Trophoblast cell (in vitro differentiated cells and primary cell): Measurements from ENCODE around the gene FCAMR.

Source experiments
- DNase-seq, 2 donors: peaks; one replicate each; pipeline ENCODE4 v3.0.0-alpha.2; 2016
- H2AFZ ChIP-seq: 2 replicates; pipeline ENCODE4 v1.6.1; 2013; ENCODE audit warnings: low read length, moderate library complexity, mild to moderate bottlenecking; ENCODE audit not compliant: insufficient read depth, poor library complexity
- H2AK5ac ChIP-seq: 2 replicates; pipeline ENCODE4 v1.6.1; 2013; ENCODE audit warnings: mild to moderate bottlenecking, low read length
- H2BK120ac ChIP-seq: 2 replicates; pipeline ENCODE4 v1.6.1; 2013; ENCODE audit warnings: low read length, mild to moderate bottlenecking, moderate library complexity; ENCODE audit not compliant: insufficient read depth, poor library complexity
- H2BK12ac ChIP-seq: 2 replicates; pipeline ENCODE4 v1.6.1; 2013; ENCODE audit warnings: mild to moderate bottlenecking, low read length, moderate library complexity
- H2BK5ac ChIP-seq: 2 replicates; pipeline ENCODE4 v1.6.1; 2013; ENCODE audit warnings: low read length, low read depth, moderate library complexity, mild to moderate bottlenecking; ENCODE audit not compliant: poor library complexity
- H3K14ac ChIP-seq: 2 replicates; pipeline ENCODE4 v1.6.1; 2013; ENCODE audit warnings: mild to moderate bottlenecking, low read length
- H3K18ac ChIP-seq: 2 replicates; pipeline ENCODE4 v1.6.1; 2013; ENCODE audit warnings: mild to moderate bottlenecking, low read length
- H3K23ac ChIP-seq: 2 replicates; pipeline ENCODE4 v1.6.1; 2013; ENCODE audit warnings: low read length
- H3K27ac ChIP-seq: 2 replicates; pipeline ENCODE4 v1.5.1; 2013; ENCODE audit warnings: low read depth, mild to moderate bottlenecking, inconsistent platforms, low read length, moderate library complexity
- H3K27me3 ChIP-seq: 2 replicates; pipeline ENCODE4 v1.6.1; 2013; ENCODE audit warnings: inconsistent platforms, mild to moderate bottlenecking, low read length, moderate library complexity; ENCODE audit not compliant: insufficient read depth
- H3K36me3 ChIP-seq, 2 experiments: 1 replicate in 1 of 2; 2 replicates in 1 of 2; pipeline ENCODE4 v1.6.1; 2013; ENCODE audit warnings: low read length in 2 of 2, mild to moderate bottlenecking in 2 of 2, moderate library complexity in 1 of 2; ENCODE audit not compliant: insufficient read depth in 2 of 2, control insufficient read depth in 1 of 2
- H3K4ac ChIP-seq: 2 replicates; pipeline ENCODE4 v1.6.1; 2013; ENCODE audit warnings: low read depth, mild to moderate bottlenecking, low read length, moderate library complexity
- H3K4me1 ChIP-seq, 2 experiments: 1 replicate in 1 of 2; 2 replicates in 1 of 2; pipeline ENCODE4 v1.6.1; 2013; ENCODE audit warnings: low read length in 2 of 2, mild to moderate bottlenecking in 2 of 2, moderate library complexity in 1 of 2; ENCODE audit not compliant: insufficient read depth in 2 of 2, control insufficient read depth in 1 of 2
- H3K4me2 ChIP-seq: 2 replicates; pipeline ENCODE4 v1.6.1; 2013; ENCODE audit warnings: inconsistent platforms, mild to moderate bottlenecking, low read length, moderate library complexity
- H3K4me3 ChIP-seq: 2 replicates; pipeline ENCODE4 v1.5.1; 2013; ENCODE audit warnings: mild to moderate bottlenecking, low read depth, low read length, inconsistent platforms
- H3K79me1 ChIP-seq: one replicate; pipeline ENCODE4 v1.6.1; 2013; ENCODE audit warnings: low read length
- H3K79me2 ChIP-seq: 2 replicates; pipeline ENCODE4 v1.6.1; 2013; ENCODE audit warnings: low read length, mild to moderate bottlenecking; ENCODE audit not compliant: control insufficient read depth, insufficient read depth, poor library complexity
- H3K9ac ChIP-seq: 2 replicates; pipeline ENCODE4 v1.6.1; 2013; ENCODE audit warnings: mild to moderate bottlenecking, low read length
- H3K9me3 ChIP-seq: 2 replicates; pipeline ENCODE4 v1.6.1; 2013; ENCODE audit warnings: low read depth, mild to moderate bottlenecking, control low read depth, inconsistent platforms, low read length; ENCODE audit not compliant: insufficient read depth
- H4K12ac ChIP-seq: 2 replicates; pipeline ENCODE4 v1.6.1; 2013; ENCODE audit warnings: low read depth, mild to moderate bottlenecking, low read length, moderate library complexity
- H4K8ac ChIP-seq: 2 replicates; pipeline ENCODE4 v1.6.1; 2013; ENCODE audit warnings: low read depth, mild to moderate bottlenecking, low read length, moderate library complexity
- H4K91ac ChIP-seq: one replicate; pipeline ENCODE4 v1.6.1; 2013; ENCODE audit warnings: low read depth, mild to moderate bottlenecking, low read length, moderate library complexity
- WGBS: extraction: QIAGEN DNeasy Blood & Tissue Kit; methylation state at CpG from one replicate; pipeline ENCODE4 v1.1.7; 2013; ENCODE audit warnings: missing lambda C conversion rate; ENCODE audit not compliant: insufficient read length, insufficient coverage; ENCODE audit errors: extremely low coverage; 5-methylcytosine and 5-hydroxymethylcytosine counted together

FCAMR gene

GRCh38 chr1:206992790-206993189 is 22.5 kb upstream of the FCAMR start:
- Histone ChIP-seq H4K12ac (no peak overlapping the region), H4K8ac (no peak overlapping the region), H3K79me1 (no peaks in the 10 kb centered on the region), H3K79me2 (no peaks in the 10 kb centered on the region), H3K36me3 (no peaks in the 10 kb centered on the region), H3K18ac (no peak overlapping the region), H3K9ac (no peak overlapping the region), H2AFZ (no peak overlapping the region), H3K27me3 (no peaks in the 10 kb centered on the region), H2BK12ac (no peak overlapping the region), H2BK5ac (no peak overlapping the region), H3K23ac (no peak overlapping the region), H3K27ac (no peak overlapping the region), H3K4me1 (no peaks in the 10 kb centered on the region), H2BK120ac (no peak overlapping the region), H3K4me3 (no peak overlapping the region), H3K14ac (no peak overlapping the region), H3K9me3 (no peaks in the 10 kb centered on the region), H3K4me2 (no peak overlapping the region), H4K91ac (no peak overlapping the region), H2AK5ac (no peak overlapping the region), H3K4ac (no peak overlapping the region)
- DNase-seq, result no peak

DNA sequence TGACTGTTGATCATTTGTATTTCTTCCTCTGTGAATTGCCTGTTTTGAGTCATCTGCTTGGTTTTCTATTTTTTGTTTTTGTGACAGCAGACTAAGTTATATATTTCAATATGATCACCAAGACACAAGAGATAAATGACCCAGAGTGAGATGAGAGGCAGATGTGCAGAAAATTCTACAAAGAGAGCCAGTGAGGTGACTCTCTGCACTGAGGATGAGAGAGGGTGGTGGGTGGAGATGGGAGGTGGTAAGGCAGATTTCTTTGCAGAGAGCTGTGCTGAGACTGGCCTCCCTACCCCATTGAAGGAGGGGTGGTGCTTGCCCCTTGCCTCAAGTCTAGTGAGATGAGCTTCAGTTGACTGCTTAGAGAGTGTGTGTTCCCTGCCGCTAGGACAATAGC is 17.6 kb upstream of the FCAMR start:
- H2BK5ac ChIP-seq, result no peak overlapping the region
- no peaks in the 10 kb centered on the region for H3K36me3 ChIP-seq
- no peaks in the 10 kb centered on the region for H3K4me1 ChIP-seq
- no peak overlapping the region for H3K14ac ChIP-seq
- no peak overlapping the region for H3K4me2 ChIP-seq
- no peaks in the 10 kb centered on the region for H3K9me3 ChIP-seq
- H2BK120ac ChIP-seq, result no peak overlapping the region
- H3K18ac ChIP-seq, result no peak overlapping the region
- H4K12ac ChIP-seq, result no peak overlapping the region
- H2BK12ac ChIP-seq, result no peak overlapping the region
- no peak for DNase-seq
- H3K79me1 ChIP-seq, result no peaks in the 10 kb centered on the region
- H3K4ac ChIP-seq, result no peak overlapping the region
- H4K91ac ChIP-seq, result no peak overlapping the region
- no peak overlapping the region for H3K4me3 ChIP-seq
- H3K23ac ChIP-seq, result no peak overlapping the region
- no peaks in the 10 kb centered on the region for H3K27me3 ChIP-seq
- no peak overlapping the region for H3K9ac ChIP-seq
- no peak overlapping the region for H2AFZ ChIP-seq
- no peak overlapping the region for H3K27ac ChIP-seq
- no peak overlapping the region for H2AK5ac ChIP-seq
- no CpG with 5 or more reads among the region's 1 CpG for whole genome bisulfite sequencing
- no peaks in the 10 kb centered on the region for H3K79me2 ChIP-seq
- no peak overlapping the region for H4K8ac ChIP-seq

- H2BK5ac ChIP-seq, result no peak overlapping the region
- H2AK5ac ChIP-seq, result no peak overlapping the region
- H2BK120ac ChIP-seq, result no peak overlapping the region
- no peaks in the 10 kb centered on the region for H3K9me3 ChIP-seq
- no peak overlapping the region for H2AFZ ChIP-seq
- H3K4me3 ChIP-seq, result no peak overlapping the region
- no peak for DNase-seq
- H4K91ac ChIP-seq, result no peak overlapping the region
- no peaks in the 10 kb centered on the region for H3K27me3 ChIP-seq
- H4K8ac ChIP-seq, result no peak overlapping the region
- no peak overlapping the region for H3K23ac ChIP-seq
- no peaks in the 10 kb centered on the region for H3K79me2 ChIP-seq
- H3K18ac ChIP-seq, result no peak overlapping the region
- H3K27ac ChIP-seq, result no peak overlapping the region
- no peak overlapping the region for H3K14ac ChIP-seq
- no peaks in the 10 kb centered on the region for H3K4me1 ChIP-seq
- H3K79me1 ChIP-seq, result no peaks in the 10 kb centered on the region
- no peak overlapping the region for H3K9ac ChIP-seq
- H3K4me2 ChIP-seq, result no peak overlapping the region
- no peak overlapping the region for H4K12ac ChIP-seq
- no CpG with 5 or more reads among the region's 3 CpGs for WGBS
- H2BK12ac ChIP-seq, result no peak overlapping the region
- H3K4ac ChIP-seq, result no peak overlapping the region
- H3K36me3 ChIP-seq, result no peaks in the 10 kb centered on the region
Measured at GRCh38 chr1:206986885-206987284, 16.6 kb upstream of the FCAMR start.

DNA sequence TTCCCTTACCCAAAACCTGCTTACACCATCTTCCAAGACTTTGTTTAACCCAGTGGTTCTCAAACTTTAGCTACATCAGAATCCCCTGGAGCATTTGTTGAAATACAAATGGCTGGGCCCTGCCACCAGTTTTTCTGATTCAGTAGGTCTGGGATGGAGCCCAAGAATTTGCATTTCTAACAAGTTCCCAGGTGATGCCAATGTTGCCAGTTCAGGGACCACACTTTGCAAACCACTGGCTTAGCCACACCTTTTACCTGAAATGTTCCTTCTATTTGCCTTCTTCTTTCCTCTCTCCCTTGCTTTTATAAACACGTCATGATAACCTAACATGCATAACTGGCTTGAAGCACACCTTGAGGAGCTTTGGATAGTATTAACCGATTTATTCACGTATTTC is 16.1 kb upstream of the FCAMR start:
- no peak overlapping the region for H2AK5ac ChIP-seq
- no peak overlapping the region for H4K12ac ChIP-seq
- H3K4ac ChIP-seq, result no peak overlapping the region
- no peak overlapping the region for H2BK5ac ChIP-seq
- H3K9ac ChIP-seq, result no peak overlapping the region
- no peak overlapping the region for H4K8ac ChIP-seq
- 100% methylated on average over 1 of the region's 3 CpGs for WGBS
- H3K4me3 ChIP-seq, result no peak overlapping the region
- no peak overlapping the region for H3K4me2 ChIP-seq
- no peak overlapping the region for H3K23ac ChIP-seq
- H2AFZ ChIP-seq, result no peak overlapping the region
- H3K27me3 ChIP-seq, result no peaks in the 10 kb centered on the region
- no peak overlapping the region for H3K14ac ChIP-seq
- no peak overlapping the region for H3K27ac ChIP-seq
- no peak overlapping the region for H2BK120ac ChIP-seq
- no peak overlapping the region for H4K91ac ChIP-seq
- H3K18ac ChIP-seq, result no peak overlapping the region
- DNase-seq, result no peak
- H3K79me1 ChIP-seq, result no peaks in the 10 kb centered on the region
- H3K4me1 ChIP-seq, result no peaks in the 10 kb centered on the region
- H2BK12ac ChIP-seq, result no peak overlapping the region
- H3K79me2 ChIP-seq, result no peaks in the 10 kb centered on the region
- no peaks in the 10 kb centered on the region for H3K9me3 ChIP-seq
- H3K36me3 ChIP-seq, result no peaks in the 10 kb centered on the region
